Measurements from ENCODE around the gene TERC. TPM values are rescaled to one million over a fixed set of nuclear protein-coding genes. Genes with fewer than 3 reads are reported as not detected.
A peak's percentile ranks its signal among the peaks of the same experiment; 100 is the strongest.

The TERC gene
- polyA plus RNA-seq (2012; ENCODE audit: insufficient read length, low read depth): not detected

- TF ChIP-seq TAF1 (IDR thresholded peaks at IDR 0.05; ENCODE audit: borderline replicate concordance, insufficient read depth, low read length) (0 out of 2 replicates have a peak, but pooled peaks have one; percentile 30), POLR2AphosphoS5 (IDR thresholded peaks at IDR 0.05; ENCODE audit: low read depth, low read length) (peak; percentile 70), SIN3A (IDR thresholded peaks at IDR 0.05; ENCODE audit: borderline replicate concordance, insufficient read depth, low read length) (no peak), REST (IDR thresholded peaks at IDR 0.05; ENCODE audit: insufficient read depth in 1 of 2, low read depth in 2 of 2, low read length in 2 of 2) (no peak), FOXP2 (optimal IDR thresholded peaks at IDR 0.05; ENCODE audit: borderline replicate concordance, extremely low read depth, extremely low read length, insufficient read depth) (no peak)
These were observed at the start of gene TERC for GRCh38 chr3:169764882-169765612. TERC (minus strand) TSS chr3:169765060.

GRCh38 chr3:169813757-169814517, 49.1 kb upstream of the TERC start:
- TF ChIP-seq FOXP2 (optimal IDR thresholded peaks at IDR 0.05; ENCODE audit: borderline replicate concordance, extremely low read depth, extremely low read length, insufficient read depth) (no peak), REST (IDR thresholded peaks at IDR 0.05; ENCODE audit: insufficient read depth in 1 of 2, low read depth in 2 of 2, low read length in 2 of 2) (no peak), TAF1 (IDR thresholded peaks at IDR 0.05; ENCODE audit: borderline replicate concordance, insufficient read depth, low read length) (no peak), SIN3A (IDR thresholded peaks at IDR 0.05; ENCODE audit: borderline replicate concordance, insufficient read depth, low read length) (no peak), POLR2AphosphoS5 (IDR thresholded peaks at IDR 0.05; ENCODE audit: low read depth, low read length) (no peak)

GRCh38 chr3:169813278-169813677, 48.4 kb upstream of the TERC start:
- TF ChIP-seq POLR2AphosphoS5 (IDR thresholded peaks at IDR 0.05; ENCODE audit: low read depth, low read length) (no peak), FOXP2 (optimal IDR thresholded peaks at IDR 0.05; ENCODE audit: borderline replicate concordance, extremely low read depth, extremely low read length, insufficient read depth) (no peak), TAF1 (IDR thresholded peaks at IDR 0.05; ENCODE audit: borderline replicate concordance, insufficient read depth, low read length) (no peak), SIN3A (IDR thresholded peaks at IDR 0.05; ENCODE audit: borderline replicate concordance, insufficient read depth, low read length) (no peak), REST (IDR thresholded peaks at IDR 0.05; ENCODE audit: insufficient read depth in 1 of 2, low read depth in 2 of 2, low read length in 2 of 2) (no peak)

GRCh38 chr3:169812332-169813235, 47.7 kb upstream of the TERC start, which contains the start of the genes LRRC34 and LRRIQ4:
LRRC34 (minus strand) TSS chr3:169812904; CDS start chr3:169812548, 356 bp downstream.
LRRIQ4 (plus strand) TSS chr3:169812870; CDS start chr3:169821922, 9,052 bp downstream.
- TF ChIP-seq FOXP2 (optimal IDR thresholded peaks at IDR 0.05; ENCODE audit: borderline replicate concordance, extremely low read depth, extremely low read length, insufficient read depth) (no peak), SIN3A (IDR thresholded peaks at IDR 0.05; ENCODE audit: borderline replicate concordance, insufficient read depth, low read length) (no peak), REST (IDR thresholded peaks at IDR 0.05; ENCODE audit: insufficient read depth in 1 of 2, low read depth in 2 of 2, low read length in 2 of 2) (no peak), POLR2AphosphoS5 (IDR thresholded peaks at IDR 0.05; ENCODE audit: low read depth, low read length) (no peak), TAF1 (IDR thresholded peaks at IDR 0.05; ENCODE audit: borderline replicate concordance, insufficient read depth, low read length) (no peak)

Data from PFSK-1 (cell line).